IPS-20b (cell line): ENCODE measurements around the gene NOC4L.

Source experiments
- H3K27ac ChIP-seq: one replicate; pipeline ENCODE4 v1.5.1; 2013; ENCODE audit warnings: low read length
- H3K27me3 ChIP-seq: 2 replicates; pipeline ENCODE4 v1.6.1; 2013; ENCODE audit warnings: mild to moderate bottlenecking, low read length, inconsistent platforms; ENCODE audit not compliant: insufficient read depth
- H3K36me3 ChIP-seq: 2 replicates; pipeline ENCODE4 v1.6.1; 2013; ENCODE audit warnings: low read depth, mild to moderate bottlenecking, inconsistent platforms, low read length, moderate library complexity; ENCODE audit not compliant: insufficient read depth
- H3K4me1 ChIP-seq: 2 replicates; pipeline ENCODE4 v1.6.1; 2013; ENCODE audit warnings: mild to moderate bottlenecking, control low read depth, inconsistent platforms, low read length, moderate library complexity; ENCODE audit not compliant: insufficient read depth
- H3K4me3 ChIP-seq: 2 replicates; pipeline ENCODE4 v1.5.1; 2013; ENCODE audit warnings: mild to moderate bottlenecking, low read length, inconsistent platforms
- H3K9ac ChIP-seq: 2 replicates; pipeline ENCODE4 v1.6.1; 2013; ENCODE audit warnings: low read depth, mild to moderate bottlenecking, inconsistent platforms, low read length, moderate library complexity
- H3K9me3 ChIP-seq: 2 replicates; pipeline ENCODE4 v1.6.1; 2013; ENCODE audit warnings: mild to moderate bottlenecking, low read depth, low read length, inconsistent platforms; ENCODE audit not compliant: insufficient read depth

Gene NOC4L

DNA sequence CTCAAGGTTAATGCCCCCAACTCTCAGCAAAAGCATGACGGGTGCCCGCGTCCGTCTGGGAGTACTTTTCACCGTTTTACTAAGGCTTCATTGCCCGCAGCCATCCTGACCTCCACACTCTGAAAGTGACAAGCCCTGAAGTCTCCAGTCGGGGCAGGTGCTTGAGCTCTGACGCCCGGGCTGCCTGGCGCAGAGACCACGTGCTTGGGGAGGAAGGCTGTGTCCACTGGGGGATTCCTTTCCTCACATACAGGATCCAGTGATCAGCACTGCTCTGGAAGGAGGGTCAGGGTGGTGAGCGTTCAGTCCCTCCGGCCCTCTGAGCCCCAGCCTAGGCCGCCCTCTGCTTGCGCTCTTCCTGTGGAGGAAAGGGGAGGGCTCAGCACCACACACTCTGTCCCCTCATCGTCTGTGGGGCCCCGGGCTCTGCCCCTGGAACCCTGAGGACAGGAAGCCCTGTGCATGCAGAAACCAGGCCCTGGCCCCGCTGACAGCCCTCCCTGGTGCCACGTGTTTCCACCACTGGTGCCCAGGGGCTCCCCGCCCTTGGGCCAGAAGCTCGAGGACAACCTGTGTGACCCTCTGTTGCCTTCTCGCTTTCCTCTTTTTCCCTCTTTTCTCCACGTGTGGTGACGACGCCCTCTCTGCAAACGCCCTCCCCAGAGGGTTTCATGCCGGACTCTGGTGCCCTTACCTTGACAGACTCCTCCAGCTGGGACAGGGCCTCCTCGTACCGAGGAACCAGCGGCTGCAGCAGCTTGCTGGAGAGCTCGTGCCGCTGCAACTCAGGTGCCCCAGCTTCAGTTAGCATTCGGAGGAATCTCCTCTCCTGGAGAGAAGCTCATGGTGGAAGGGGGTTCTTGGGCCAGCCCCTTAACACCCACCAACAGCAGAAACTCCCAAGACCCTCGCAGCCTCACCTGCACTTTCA is 5.1 kb upstream of the NOC4L start:
- H3K36me3 ChIP-seq, result peaks cover 40% of the 10 kb centered on the region

DNA sequence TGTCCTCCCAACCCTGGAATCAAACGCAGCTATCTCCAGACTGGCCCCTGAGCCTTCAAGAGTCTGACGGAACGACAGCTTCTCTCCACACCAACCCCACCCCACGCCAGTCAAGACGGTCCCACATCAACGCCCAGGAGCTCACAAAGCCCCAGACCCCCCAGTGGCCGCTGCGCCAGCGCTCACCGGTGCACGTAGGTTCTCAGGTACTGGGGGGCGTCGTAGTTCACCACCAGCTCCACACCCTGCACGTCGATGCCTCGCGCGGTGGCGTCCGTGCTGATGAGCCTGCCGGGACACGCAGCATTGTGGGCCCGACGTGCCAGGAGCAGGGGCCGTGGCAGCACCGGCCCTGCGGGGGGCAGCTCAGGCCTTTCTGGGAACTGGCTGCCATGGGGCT is 4.3 kb upstream of the NOC4L start:
- no peak overlapping the region for H3K9ac ChIP-seq
- no peak overlapping the region for H3K27ac ChIP-seq
- H3K36me3 ChIP-seq, result peaks cover 40% of the 10 kb centered on the region
- H3K27me3 ChIP-seq, result peaks cover 15% of the 10 kb centered on the region; the same call in 1 of the 2 replicates
- no peaks in the 10 kb centered on the region for H3K9me3 ChIP-seq
- H3K4me1 ChIP-seq, result peaks cover 3% of the 10 kb centered on the region; the same call in 1 of the 2 replicates
- no peak overlapping the region for H3K4me3 ChIP-seq

More for the DNA sequence above, 5.1 kb upstream of the NOC4L start:
- Histone ChIP-seq H3K9me3 (no peaks in the 10 kb centered on the region), H3K27me3 (peaks cover 15% of the 10 kb centered on the region; the same call in 1 of the 2 replicates), H3K9ac (no peak overlapping the region), H3K4me3 (no peak overlapping the region), H3K4me1 (peaks cover 3% of the 10 kb centered on the region; the same call in 1 of the 2 replicates), H3K27ac (no peak overlapping the region)

DNA sequence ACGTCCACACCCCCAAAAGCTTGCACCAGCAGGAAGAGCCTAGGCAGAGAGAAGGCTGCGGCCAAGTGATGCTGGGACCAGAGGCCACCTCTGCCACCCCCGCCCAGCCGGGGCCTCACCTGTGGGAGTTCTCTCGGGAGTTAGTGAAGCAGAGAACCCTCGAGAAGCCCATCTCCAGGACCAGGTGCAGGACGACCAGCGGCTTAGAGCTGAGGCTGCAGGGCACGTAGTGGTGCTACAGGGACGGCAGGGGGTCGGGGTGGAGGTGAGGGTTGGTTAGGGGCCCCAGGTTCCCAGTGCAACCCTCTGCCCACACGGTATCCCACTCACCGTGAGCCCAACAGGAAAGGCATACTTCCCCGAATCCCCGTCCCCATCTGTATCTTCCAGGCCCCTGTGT is 3.8 kb upstream of the NOC4L start:
- H3K27ac ChIP-seq, result no peak overlapping the region
- H3K9ac ChIP-seq, result no peak overlapping the region
- peaks cover 15% of the 10 kb centered on the region; the same call in 1 of the 2 replicates for H3K27me3 ChIP-seq
- H3K9me3 ChIP-seq, result no peaks in the 10 kb centered on the region
- peaks cover 7% of the 10 kb centered on the region; the same call in 1 of the 2 replicates for H3K4me1 ChIP-seq
- peaks cover 40% of the 10 kb centered on the region for H3K36me3 ChIP-seq
- no peak overlapping the region for H3K4me3 ChIP-seq

DNA sequence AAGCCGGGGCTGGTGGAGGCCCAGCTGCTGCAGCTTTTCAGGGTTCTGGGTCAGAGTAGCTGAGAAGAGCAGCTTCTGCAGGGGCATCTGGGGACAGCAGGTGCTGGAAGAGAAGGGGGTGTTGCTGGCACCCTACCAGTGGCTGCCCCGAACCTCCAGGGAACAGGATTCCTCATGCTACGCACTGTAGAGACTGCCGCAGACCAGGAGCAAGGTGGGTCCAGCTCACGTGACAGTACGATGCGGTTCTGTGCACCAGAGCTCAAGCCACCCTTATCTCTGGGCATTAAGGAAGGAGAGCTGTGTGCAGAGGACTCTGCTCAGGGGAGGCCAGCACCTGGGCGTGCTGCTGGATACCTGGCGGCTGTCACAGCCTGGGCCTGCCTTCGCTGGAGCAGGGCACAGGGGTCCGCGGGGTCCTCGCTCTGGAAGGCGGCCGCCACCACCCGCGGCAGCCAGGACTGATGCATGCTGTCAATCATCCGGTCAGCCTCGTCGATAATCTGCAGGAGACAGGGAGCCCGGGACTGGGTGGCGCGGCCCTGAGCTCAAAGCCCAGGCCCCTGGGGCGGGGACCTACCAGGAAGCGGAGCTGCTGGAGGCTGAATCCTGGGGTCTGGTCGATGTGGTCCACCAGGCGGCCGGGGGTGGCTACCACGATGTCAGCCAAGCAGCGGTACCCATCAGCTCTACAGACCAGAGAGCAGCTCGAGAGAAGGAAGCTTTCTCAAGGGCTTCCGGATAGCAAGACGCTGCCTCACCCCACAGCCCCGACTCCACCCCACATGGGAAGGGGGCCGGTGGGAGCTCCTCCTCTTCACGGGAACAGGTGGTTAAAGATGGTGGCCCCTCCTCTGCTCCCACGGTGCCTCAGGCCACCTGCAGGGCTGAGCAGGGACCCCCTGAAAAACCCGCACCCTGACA is 3.1 kb upstream of the NOC4L start:
- Histone ChIP-seq H3K4me1 (peaks cover 7% of the 10 kb centered on the region; the same call in 1 of the 2 replicates), H3K9me3 (no peaks in the 10 kb centered on the region), H3K27ac (no peak overlapping the region), H3K9ac (no peak overlapping the region), H3K36me3 (peaks cover 43% of the 10 kb centered on the region), H3K27me3 (peaks cover 15% of the 10 kb centered on the region; the same call in 1 of the 2 replicates), H3K4me3 (no peak overlapping the region)

DNA sequence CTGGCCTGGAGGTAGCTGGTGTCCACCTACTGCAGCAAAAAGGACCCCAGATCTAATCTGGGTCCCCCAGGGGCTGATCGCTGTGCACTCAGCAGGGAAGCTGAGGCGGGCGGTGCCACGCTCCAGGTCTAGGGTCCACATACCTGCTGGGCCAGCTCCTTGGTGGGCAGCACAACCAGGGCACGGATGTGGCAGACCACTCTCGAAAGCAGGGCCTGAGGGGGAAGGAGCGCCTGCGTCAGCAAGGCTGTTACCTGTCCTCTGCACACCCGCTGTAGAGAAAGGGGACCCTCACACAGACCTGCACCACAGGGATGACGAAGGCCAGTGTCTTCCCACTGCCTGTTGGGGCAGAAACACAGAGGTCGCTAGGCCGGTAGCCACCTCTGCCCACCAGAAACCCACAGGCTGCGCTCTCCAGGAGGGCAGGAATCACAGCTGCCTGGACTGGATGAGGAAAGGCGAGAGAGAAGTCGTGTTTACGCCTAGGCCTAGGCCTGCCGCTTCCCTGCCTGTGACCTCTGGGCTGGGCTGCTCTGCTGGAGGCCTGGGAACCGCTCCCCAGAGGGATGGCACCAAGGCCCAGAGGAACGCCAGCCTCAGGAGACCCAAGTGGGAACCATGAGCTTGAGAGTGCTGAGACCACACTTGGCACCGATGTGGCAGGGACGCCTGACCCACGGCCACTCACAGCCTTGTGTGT is 2.1 kb upstream of the NOC4L start:
- Histone ChIP-seq H3K4me1 (peaks cover 7% of the 10 kb centered on the region; the same call in 1 of the 2 replicates), H3K9me3 (no peaks in the 10 kb centered on the region), H3K9ac (no peak overlapping the region), H3K27me3 (peaks cover 9% of the 10 kb centered on the region; the same call in 1 of the 2 replicates), H3K4me3 (no peak overlapping the region), H3K27ac (no peak overlapping the region), H3K36me3 (peaks cover 51% of the 10 kb centered on the region)

DNA sequence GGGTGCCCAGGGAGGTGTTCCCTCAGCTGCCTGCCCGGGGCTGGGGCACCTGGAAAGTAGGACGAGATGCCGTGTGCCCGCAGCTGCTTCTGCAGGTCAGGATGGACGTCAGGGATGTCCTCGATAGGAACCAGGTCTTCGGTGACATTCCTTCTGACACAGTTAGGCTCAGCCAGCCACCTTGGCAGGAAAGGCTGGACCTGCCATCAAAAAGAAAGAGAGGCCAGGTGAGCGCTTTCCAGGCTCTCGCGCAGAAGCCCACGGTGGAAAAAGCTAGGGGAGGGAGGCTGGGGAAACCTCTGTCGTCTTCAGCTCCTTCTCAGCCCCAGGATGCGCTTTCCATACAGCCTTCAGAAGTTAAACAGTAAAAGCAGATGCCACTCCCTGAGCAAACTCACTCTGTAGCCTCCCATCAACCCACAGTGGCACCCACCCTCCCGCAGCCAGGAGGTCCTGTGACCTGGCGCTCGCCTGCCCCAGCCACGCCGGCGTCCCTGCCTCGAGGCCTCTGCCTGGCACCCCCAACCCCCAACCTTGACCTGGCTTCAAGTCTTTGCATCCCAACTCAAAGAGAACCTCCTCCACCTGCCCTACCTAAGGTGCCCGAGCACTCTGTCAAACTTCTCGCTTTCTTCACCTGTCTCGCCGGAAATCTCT is 1.4 kb upstream of the NOC4L start:
- Histone ChIP-seq H3K9ac (peak overlapping the region; percentile 63; the same call in 1 of the 2 replicates), H3K9me3 (no peaks in the 10 kb centered on the region), H3K36me3 (peaks cover 55% of the 10 kb centered on the region), H3K4me1 (peaks cover 7% of the 10 kb centered on the region; the same call in 1 of the 2 replicates), H3K4me3 (peak overlapping the region; percentile 86), H3K27ac (no peak overlapping the region), H3K27me3 (peaks cover 2% of the 10 kb centered on the region; the same call in 1 of the 2 replicates)

DNA sequence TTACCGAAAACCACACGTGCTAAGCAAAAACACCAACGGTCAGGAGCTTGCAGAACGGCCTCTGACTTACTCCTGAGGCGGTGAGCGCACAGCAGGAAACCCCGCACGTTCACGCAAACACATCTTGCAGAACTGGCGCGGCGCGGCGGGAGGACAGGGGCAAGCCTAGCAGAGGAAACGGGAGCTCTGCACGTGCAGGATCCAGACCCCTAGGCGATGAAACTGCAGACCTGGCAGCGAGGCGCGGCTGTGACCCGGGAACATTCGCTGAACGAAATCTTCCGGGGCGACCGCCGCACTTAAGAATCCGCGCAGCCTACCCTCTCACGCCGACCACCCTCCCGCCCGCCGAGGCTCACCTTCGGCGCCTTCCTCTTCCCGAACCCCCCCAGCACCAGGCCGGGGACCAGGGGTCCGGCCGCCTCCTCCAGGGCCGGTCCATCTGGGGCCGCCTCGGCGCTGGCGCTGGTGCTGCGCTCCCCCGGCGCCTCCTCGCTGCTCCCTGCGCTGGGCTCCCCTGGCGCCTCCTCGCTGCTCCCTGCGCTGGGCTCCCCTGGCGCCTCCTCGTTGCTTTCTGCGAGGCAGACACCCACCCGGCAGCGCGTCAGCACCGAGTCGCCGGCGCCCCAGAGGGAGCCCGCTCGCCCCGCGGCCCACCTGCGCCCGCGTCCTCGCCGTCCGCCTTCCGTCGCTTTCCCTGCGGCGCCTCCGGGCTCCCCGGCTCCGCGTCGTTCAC is 753 bp upstream of the NOC4L start:
- Histone ChIP-seq H3K4me1 (peaks cover 7% of the 10 kb centered on the region; the same call in 1 of the 2 replicates), H3K27me3 (no peaks in the 10 kb centered on the region), H3K36me3 (peaks cover 55% of the 10 kb centered on the region), H3K9ac (peak overlapping the region; percentile 63; the same call in 1 of the 2 replicates), H3K27ac (no peak overlapping the region), H3K4me3 (peak overlapping the region; percentile 86), H3K9me3 (no peaks in the 10 kb centered on the region)

DNA sequence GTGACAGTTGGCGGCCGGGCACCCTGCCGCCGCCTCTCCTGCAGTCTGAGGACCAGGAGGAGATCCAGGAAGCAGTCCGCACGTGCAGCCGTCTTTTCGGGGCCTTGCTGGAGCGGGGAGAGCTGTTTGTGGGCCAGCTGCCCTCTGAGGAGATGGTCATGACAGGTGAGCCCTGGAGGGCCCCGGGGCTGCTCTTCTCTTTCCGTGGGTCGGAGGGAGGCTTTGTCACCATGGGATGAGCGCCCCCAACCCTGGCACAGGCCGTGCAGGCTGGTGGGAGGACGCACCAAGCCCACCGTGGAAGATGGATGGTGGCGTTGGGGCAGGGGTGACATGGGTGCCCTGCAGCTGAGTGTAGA is 532 bp downstream of the NOC4L start:
- H3K4me3 ChIP-seq, result peak overlapping the region; percentile 86
- no peaks in the 10 kb centered on the region for H3K27me3 ChIP-seq
- peak overlapping the region; percentile 76 for H3K9ac ChIP-seq
- H3K36me3 ChIP-seq, result peaks cover 49% of the 10 kb centered on the region
- no peak overlapping the region for H3K27ac ChIP-seq
- H3K4me1 ChIP-seq, result peaks cover 7% of the 10 kb centered on the region; the same call in 1 of the 2 replicates
- H3K9me3 ChIP-seq, result peaks cover 4% of the 10 kb centered on the region

DNA sequence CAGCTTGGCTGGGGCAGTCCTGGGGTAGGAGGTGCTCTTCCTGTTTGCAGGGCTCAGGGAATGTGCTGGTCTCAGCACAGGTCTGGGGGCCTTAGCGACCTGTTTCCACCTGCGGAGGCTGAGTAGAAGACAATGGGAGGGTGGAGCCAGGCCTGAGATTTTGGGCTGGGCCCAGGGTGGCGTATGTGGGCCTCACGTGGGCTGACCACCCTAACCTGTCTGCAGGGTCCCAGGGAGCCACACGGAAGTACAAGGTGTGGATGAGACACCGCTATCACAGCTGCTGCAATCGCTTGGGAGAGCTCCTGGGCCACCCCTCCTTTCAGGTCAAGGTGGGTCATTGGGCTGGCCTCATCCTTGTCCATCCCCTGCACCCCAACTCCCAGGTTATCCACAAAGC is 1.1 kb downstream of the NOC4L start:
- peaks cover 4% of the 10 kb centered on the region for H3K9me3 ChIP-seq
- H3K27ac ChIP-seq, result no peak overlapping the region
- H3K4me3 ChIP-seq, result peak overlapping the region; percentile 86
- peak overlapping the region; percentile 76; the same call in 1 of the 2 replicates for H3K9ac ChIP-seq
- H3K27me3 ChIP-seq, result no peaks in the 10 kb centered on the region
- peaks cover 7% of the 10 kb centered on the region; the same call in 1 of the 2 replicates for H3K4me1 ChIP-seq
- H3K36me3 ChIP-seq, result peaks cover 43% of the 10 kb centered on the region

DNA sequence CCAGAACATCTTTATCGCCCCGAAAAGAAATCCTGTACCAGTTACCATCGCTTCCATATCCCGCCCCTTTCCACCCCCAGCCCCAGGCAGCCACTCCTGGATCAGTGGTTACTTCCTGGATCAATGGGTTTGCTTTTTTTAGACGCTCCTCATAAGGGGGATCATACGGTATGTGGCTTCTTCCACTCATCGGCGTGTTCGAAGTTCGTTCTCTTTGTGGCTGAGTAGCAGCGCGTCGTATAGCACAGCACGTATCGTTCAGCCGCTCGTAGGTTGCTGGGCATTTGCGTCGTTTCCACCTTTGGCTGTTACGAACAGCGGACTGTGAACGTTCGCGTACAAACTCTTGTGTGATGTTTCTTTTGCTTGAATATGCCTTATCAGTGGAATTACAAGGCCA is 1.8 kb downstream of the NOC4L start:
- peaks cover 35% of the 10 kb centered on the region for H3K36me3 ChIP-seq
- no peaks in the 10 kb centered on the region for H3K27me3 ChIP-seq
- no peak overlapping the region for H3K4me3 ChIP-seq
- H3K9me3 ChIP-seq, result peaks cover 4% of the 10 kb centered on the region
- H3K4me1 ChIP-seq, result peaks cover 7% of the 10 kb centered on the region; the same call in 1 of the 2 replicates
- H3K27ac ChIP-seq, result no peak overlapping the region
- no peak overlapping the region for H3K9ac ChIP-seq
